ENCODE measurements around the gene KLHL42.
A peak's percentile ranks its signal among the peaks of the same experiment; 100 is the strongest.
"Not testable (repeated sequence)": the region's sequence is repeated elsewhere in the genome, so short reads cannot be mapped to it uniquely, and the experiment has no call there.

KLHL42 gene

GRCh38 chr12:27840229-27840999, 60.4 kb downstream of the KLHL42 start:
- H3K4me3 ChIP-seq (ENCODE audit: low read depth, low read length) = no peak overlapping the region
- TF ChIP-seq CTCF (conservative IDR thresholded peaks at IDR 0.05; ENCODE audit: low read depth, low read length) = peak; percentile 65
- peak; percentile 42 for DNase-seq (ENCODE audit: low read depth)

GRCh38 chr12:27841392-27841882, 61.4 kb downstream of the KLHL42 start:
- no peak for TF ChIP-seq CTCF (conservative IDR thresholded peaks at IDR 0.05; ENCODE audit: low read depth, low read length)
- DNase-seq (ENCODE audit: low read depth) = peak; percentile 55
- H3K4me3 ChIP-seq (ENCODE audit: low read depth, low read length) = no peak overlapping the region

GRCh38 chr12:27843714-27844245, 63.7 kb downstream of the KLHL42 start:
- no peak overlapping the region for H3K4me3 ChIP-seq (ENCODE audit: low read depth, low read length)
- DNase-seq (ENCODE audit: low read depth) = peak; percentile 47
- no peak for TF ChIP-seq CTCF (conservative IDR thresholded peaks at IDR 0.05; ENCODE audit: low read depth, low read length)

DNA sequence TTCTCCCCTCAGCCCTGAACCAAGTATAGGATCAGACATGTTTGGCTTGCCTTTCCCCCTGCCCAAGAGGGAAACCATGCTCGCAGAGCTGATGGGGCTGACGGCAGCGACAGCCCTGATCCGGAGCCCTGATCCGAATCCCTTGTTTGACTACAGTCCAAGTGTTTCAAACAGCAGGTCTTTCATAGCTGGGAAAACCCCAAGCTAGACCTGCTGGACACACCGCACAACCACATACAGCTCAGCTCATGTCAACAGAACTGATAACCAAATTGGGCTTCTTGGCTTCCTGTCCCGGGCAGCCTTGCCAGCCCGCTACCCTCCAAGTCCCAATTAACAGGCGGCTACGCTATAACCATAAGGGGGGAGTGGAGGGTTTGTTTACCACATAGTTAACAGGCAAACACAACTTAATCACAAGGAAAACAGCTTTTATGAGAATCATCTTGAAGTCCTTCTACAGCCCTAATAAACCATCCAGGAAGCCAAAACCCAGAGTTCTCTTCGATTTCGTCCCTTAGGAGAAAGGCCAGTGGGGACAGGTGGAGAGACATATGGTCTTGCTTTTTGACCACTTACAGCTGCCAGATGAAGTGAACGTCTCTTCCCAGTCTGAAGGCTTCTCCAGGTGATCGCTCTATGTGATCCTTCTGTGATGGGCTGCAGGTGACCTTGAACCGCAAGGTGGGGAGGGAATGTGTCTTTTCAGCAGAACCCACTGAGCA, 64.5 kb downstream of the KLHL42 start:
- H3K4me3 ChIP-seq (ENCODE audit: low read depth, low read length) = no peak overlapping the region
- no peak for TF ChIP-seq CTCF (conservative IDR thresholded peaks at IDR 0.05; ENCODE audit: low read depth, low read length)
- DNase-seq (ENCODE audit: low read depth) = no peak

DNA sequence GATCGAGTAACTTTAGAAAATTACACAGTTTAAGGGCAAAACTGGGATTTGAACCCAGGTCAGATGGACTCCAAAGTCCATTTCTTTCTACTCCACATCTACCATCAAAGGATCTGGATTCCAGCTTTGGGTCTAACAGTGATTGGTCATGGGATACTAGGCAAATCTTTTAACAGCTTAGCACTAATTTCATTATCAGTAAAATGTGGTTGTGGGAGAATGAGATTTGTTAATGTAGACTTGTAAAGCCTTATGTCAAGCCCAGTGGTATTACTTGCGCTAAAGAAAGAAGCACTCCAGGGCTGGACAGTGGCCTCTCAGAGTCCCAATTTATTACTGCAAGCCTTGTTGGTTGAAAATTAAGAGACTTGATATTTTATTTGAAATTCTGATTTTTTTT, 65.2 kb downstream of the KLHL42 start:
- TF ChIP-seq CTCF (conservative IDR thresholded peaks at IDR 0.05; ENCODE audit: low read depth, low read length) = no peak
- no peak overlapping the region for H3K4me3 ChIP-seq (ENCODE audit: low read depth, low read length)
- no peak for DNase-seq (ENCODE audit: low read depth)

GRCh38 chr12:27845706-27846105, 65.7 kb downstream of the KLHL42 start:
- not testable (repeated sequence) for DNase-seq (ENCODE audit: low read depth); H3K4me3 ChIP-seq (ENCODE audit: low read depth, low read length)

GRCh38 chr12:27847293-27847692, 67.3 kb downstream of the KLHL42 start:
- H3K4me3 ChIP-seq (ENCODE audit: low read depth, low read length); DNase-seq (ENCODE audit: low read depth): not testable (repeated sequence)
